ENCODE results near the gene SLC6A1. TPM values are rescaled to one million over a fixed set of nuclear protein-coding genes. Genes with fewer than 3 reads are reported as not detected.
A peak's percentile ranks its signal among the peaks of the same experiment; 100 is the strongest.

The SLC6A1 gene
- polyA plus RNA-seq, 1 donor from 2014 or later = not detected

- no peak overlapping the region for H3K27ac Mint-ChIP-seq
- H3K36me3 Mint-ChIP-seq = no peaks in the 10 kb centered on the region
- no peak overlapping the region for H3K4me3 Mint-ChIP-seq
- peaks cover 0 to 2% (median 0%) of the 10 kb centered on the region in 3 donors for H3K9me3 Mint-ChIP-seq
- peaks cover 0 to 2% (median 0%) of the 10 kb centered on the region in 3 donors for H3K4me1 Mint-ChIP-seq
- peaks cover 40% of the 10 kb centered on the region for H3K27me3 Mint-ChIP-seq
These were observed 44.8 kb downstream of the SLC6A1 start for GRCh38 chr3:11037241-11037873.

GRCh38 chr3:11037976-11038375 is 45.4 kb downstream of the SLC6A1 start:
- Mint-ChIP-seq H3K9me3 (peaks cover 0 to 2% (median 0%) of the 10 kb centered on the region in 3 donors), H3K4me1 (peaks cover 0 to 2% (median 0%) of the 10 kb centered on the region in 3 donors), H3K4me3 (no peak overlapping the region), H3K27me3 (peaks cover 40% of the 10 kb centered on the region), H3K27ac (no peak overlapping the region), H3K36me3 (no peaks in the 10 kb centered on the region)

GRCh38 chr3:11045536-11045935 is 53.0 kb downstream of the SLC6A1 start:
- Mint-ChIP-seq H3K36me3 (no peaks in the 10 kb centered on the region), H3K4me3 (no peak overlapping the region), H3K27me3 (peaks cover 12% of the 10 kb centered on the region), H3K4me1 (peaks cover 0 to 1% (median 0%) of the 10 kb centered on the region in 3 donors), H3K27ac (no peak overlapping the region), H3K9me3 (peaks cover 0 to 4% (median 0%) of the 10 kb centered on the region in 3 donors)

- Mint-ChIP-seq H3K27me3 (peaks cover 15% of the 10 kb centered on the region), H3K9me3 (peaks cover 0 to 4% (median 0%) of the 10 kb centered on the region in 3 donors), H3K27ac (no peak overlapping the region), H3K4me1 (peaks cover 0 to 7% (median 5%) of the 10 kb centered on the region in 3 donors), H3K36me3 (no peaks in the 10 kb centered on the region), H3K4me3 (no peak overlapping the region)
These were observed 55.0 kb downstream of the SLC6A1 start for GRCh38 chr3:11047500-11047899.

- peaks cover 15% of the 10 kb centered on the region for H3K27me3 Mint-ChIP-seq
- H3K4me1 Mint-ChIP-seq = peaks cover 0 to 7% (median 5%) of the 10 kb centered on the region in 3 donors
- H3K4me3 Mint-ChIP-seq = peak overlapping the region in 1 of 4 donors; percentile 49
- no peak overlapping the region for H3K27ac Mint-ChIP-seq
- no peaks in the 10 kb centered on the region for H3K36me3 Mint-ChIP-seq
- H3K9me3 Mint-ChIP-seq = no peaks in the 10 kb centered on the region
These were observed 58.2 kb downstream of the SLC6A1 start for GRCh38 chr3:11050666-11051323.

GRCh38 chr3:11053926-11054503 is 61.5 kb downstream of the SLC6A1 start:
- no peaks in the 10 kb centered on the region for H3K36me3 Mint-ChIP-seq
- no peaks in the 10 kb centered on the region for H3K9me3 Mint-ChIP-seq
- peaks cover 0 to 6% (median 5%) of the 10 kb centered on the region in 3 donors for H3K4me1 Mint-ChIP-seq
- H3K4me3 Mint-ChIP-seq = no peak overlapping the region
- peaks cover 19% of the 10 kb centered on the region for H3K27me3 Mint-ChIP-seq
- no peak overlapping the region for H3K27ac Mint-ChIP-seq

- peaks cover 0 to 6% (median 5%) of the 10 kb centered on the region in 3 donors for H3K4me1 Mint-ChIP-seq
- H3K9me3 Mint-ChIP-seq = no peaks in the 10 kb centered on the region
- H3K27ac Mint-ChIP-seq = no peak overlapping the region
- H3K27me3 Mint-ChIP-seq = peaks cover 16% of the 10 kb centered on the region
- no peaks in the 10 kb centered on the region for H3K36me3 Mint-ChIP-seq
- H3K4me3 Mint-ChIP-seq = no peak overlapping the region
These were observed 62.3 kb downstream of the SLC6A1 start for GRCh38 chr3:11054739-11055438.

- Mint-ChIP-seq H3K27ac (no peak overlapping the region), H3K36me3 (peaks cover 2% of the 10 kb centered on the region), H3K9me3 (no peaks in the 10 kb centered on the region), H3K4me1 (peaks cover 0 to 9% (median 8%) of the 10 kb centered on the region in 3 donors), H3K27me3 (peaks cover 19% of the 10 kb centered on the region), H3K4me3 (no peak overlapping the region)
These were observed 62.9 kb downstream of the SLC6A1 start for GRCh38 chr3:11055496-11055895.

- peaks cover 2% of the 10 kb centered on the region for H3K36me3 Mint-ChIP-seq
- H3K27me3 Mint-ChIP-seq = peaks cover 19% of the 10 kb centered on the region
- no peak overlapping the region for H3K4me3 Mint-ChIP-seq
- no peak overlapping the region for H3K27ac Mint-ChIP-seq
- peaks cover 0 to 3% (median 3%) of the 10 kb centered on the region in 3 donors for H3K4me1 Mint-ChIP-seq
- no peaks in the 10 kb centered on the region for H3K9me3 Mint-ChIP-seq
These were observed 64.0 kb downstream of the SLC6A1 start for GRCh38 chr3:11056531-11057050.

- Mint-ChIP-seq H3K27ac (no peak overlapping the region), H3K27me3 (peaks cover 12% of the 10 kb centered on the region), H3K4me1 (peaks cover 0 to 3% (median 3%) of the 10 kb centered on the region in 3 donors), H3K36me3 (peaks cover 2% of the 10 kb centered on the region), H3K4me3 (no peak overlapping the region), H3K9me3 (no peaks in the 10 kb centered on the region)
These were observed 65.1 kb downstream of the SLC6A1 start for GRCh38 chr3:11057655-11058054.

- Mint-ChIP-seq H3K27ac (no peak overlapping the region), H3K36me3 (peaks cover 2% of the 10 kb centered on the region), H3K4me3 (no peak overlapping the region), H3K9me3 (peaks cover 0 to 4% (median 0%) of the 10 kb centered on the region in 3 donors), H3K4me1 (peaks cover 0 to 3% (median 3%) of the 10 kb centered on the region in 3 donors), H3K27me3 (peaks cover 9% of the 10 kb centered on the region)
These were observed 66.7 kb downstream of the SLC6A1 start for GRCh38 chr3:11059090-11059798.

- Mint-ChIP-seq H3K27ac (no peak overlapping the region), H3K9me3 (peaks cover 3 to 9% (median 4%) of the 10 kb centered on the region in 3 donors), H3K4me1 (peaks cover 0 to 3% (median 3%) of the 10 kb centered on the region in 3 donors), H3K4me3 (no peak overlapping the region), H3K36me3 (peaks cover 2% of the 10 kb centered on the region), H3K27me3 (peaks cover 9% of the 10 kb centered on the region)
These were observed 67.2 kb downstream of the SLC6A1 start for GRCh38 chr3:11059799-11060115.

GRCh38 chr3:11060500-11061251 is 68.1 kb downstream of the SLC6A1 start:
- Mint-ChIP-seq H3K27me3 (peaks cover 9% of the 10 kb centered on the region), H3K9me3 (peaks cover 3 to 9% (median 5%) of the 10 kb centered on the region in 3 donors), H3K4me3 (peak overlapping the region in 1 of 4 donors; percentile 65), H3K4me1 (peaks cover 0 to 3% (median 3%) of the 10 kb centered on the region in 3 donors), H3K36me3 (peaks cover 2% of the 10 kb centered on the region), H3K27ac (no peak overlapping the region)

Data from IgD-negative memory B cell (primary cell).